Testis (tissue), 2 donors: ENCODE measurements around the gene PPP4R3B.

Experiments used
- POLR2A ChIP-seq: fragments of 450-650 bp; IDR thresholded peaks from one replicate; pipeline ENCODE4 v1.6.1; 2017; ENCODE audit warnings: antibody characterized with exemption, mild to moderate bottlenecking, moderate library complexity
- TF ChIP-seq, protein P1 (sequence below), 3 experiments: fragments of 450-650 bp in 2 of 3; fragments of 200-600 bp in 1 of 3; sonication (generic) in 1 of 3; IDR thresholded peaks; one replicate each; pipeline ENCODE4 v1.5.1; 2016 to 2019; ENCODE audit warnings: antibody characterized with exemption in 3 of 3, mild to moderate bottlenecking in 2 of 3, moderate library complexity in 1 of 3

DNA sequence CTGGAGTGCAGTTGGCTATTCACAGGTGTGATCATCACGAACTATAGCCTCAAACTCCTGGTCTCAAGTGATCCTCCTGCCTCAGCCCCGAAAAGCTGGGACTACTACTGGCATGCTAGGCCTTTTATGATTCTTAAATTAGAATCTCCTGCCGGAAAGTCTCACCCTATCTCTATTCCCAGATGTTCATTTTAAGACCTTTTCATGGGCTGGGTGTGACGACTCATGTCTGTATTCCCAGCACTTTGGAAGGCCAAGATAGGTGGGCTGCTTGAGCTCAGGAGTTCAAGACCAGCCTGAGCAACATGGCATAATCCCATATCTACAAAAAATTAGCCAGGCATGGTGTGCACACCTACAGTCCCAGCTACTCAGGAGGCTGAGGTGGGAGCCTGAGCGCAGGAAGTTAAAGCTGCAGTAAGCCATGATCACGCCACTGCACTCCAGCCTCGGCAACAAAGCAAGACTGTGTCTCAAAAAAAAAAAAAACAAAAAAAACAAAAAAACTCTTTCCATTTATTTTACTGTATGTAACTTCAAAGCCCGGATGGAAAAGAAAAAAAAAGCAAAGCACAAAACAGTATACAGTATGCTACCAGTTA is 8.1 kb downstream of the PPP4R3B start:
- TF ChIP-seq, protein P1, sequence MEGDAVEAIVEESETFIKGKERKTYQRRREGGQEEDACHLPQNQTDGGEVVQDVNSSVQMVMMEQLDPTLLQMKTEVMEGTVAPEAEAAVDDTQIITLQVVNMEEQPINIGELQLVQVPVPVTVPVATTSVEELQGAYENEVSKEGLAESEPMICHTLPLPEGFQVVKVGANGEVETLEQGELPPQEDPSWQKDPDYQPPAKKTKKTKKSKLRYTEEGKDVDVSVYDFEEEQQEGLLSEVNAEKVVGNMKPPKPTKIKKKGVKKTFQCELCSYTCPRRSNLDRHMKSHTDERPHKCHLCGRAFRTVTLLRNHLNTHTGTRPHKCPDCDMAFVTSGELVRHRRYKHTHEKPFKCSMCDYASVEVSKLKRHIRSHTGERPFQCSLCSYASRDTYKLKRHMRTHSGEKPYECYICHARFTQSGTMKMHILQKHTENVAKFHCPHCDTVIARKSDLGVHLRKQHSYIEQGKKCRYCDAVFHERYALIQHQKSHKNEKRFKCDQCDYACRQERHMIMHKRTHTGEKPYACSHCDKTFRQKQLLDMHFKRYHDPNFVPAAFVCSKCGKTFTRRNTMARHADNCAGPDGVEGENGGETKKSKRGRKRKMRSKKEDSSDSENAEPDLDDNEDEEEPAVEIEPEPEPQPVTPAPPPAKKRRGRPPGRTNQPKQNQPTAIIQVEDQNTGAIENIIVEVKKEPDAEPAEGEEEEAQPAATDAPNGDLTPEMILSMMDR (IDR thresholded peaks at IDR 0.05): no peak
- TF ChIP-seq POLR2A: no peak
